Fibroblast of skin of scalp (primary cell): ENCODE measurements around the gene DNAJC5G.
"Not testable (repeated sequence)": the region's sequence is repeated elsewhere in the genome, so short reads cannot be mapped to it uniquely, and the experiment has no call there.

ENCODE experiments used
- DNase-seq: peaks from one replicate; pipeline ENCODE4 v3.0.0-alpha.2; 2013

The DNAJC5G gene

GRCh38 chr2:27281855-27282559 is 6.8 kb downstream of the DNAJC5G start, which contains the start of gene TRIM54:
Gene TRIM54, plus strand, starts transcription at chr2:27282429. Its CDS starts 303 bp downstream, at chr2:27282732.
- DNase-seq, result no peak

GRCh38 chr2:27282892-27283291 is 7.7 kb downstream of the DNAJC5G start:
- DNase-seq, result no peak

DNA sequence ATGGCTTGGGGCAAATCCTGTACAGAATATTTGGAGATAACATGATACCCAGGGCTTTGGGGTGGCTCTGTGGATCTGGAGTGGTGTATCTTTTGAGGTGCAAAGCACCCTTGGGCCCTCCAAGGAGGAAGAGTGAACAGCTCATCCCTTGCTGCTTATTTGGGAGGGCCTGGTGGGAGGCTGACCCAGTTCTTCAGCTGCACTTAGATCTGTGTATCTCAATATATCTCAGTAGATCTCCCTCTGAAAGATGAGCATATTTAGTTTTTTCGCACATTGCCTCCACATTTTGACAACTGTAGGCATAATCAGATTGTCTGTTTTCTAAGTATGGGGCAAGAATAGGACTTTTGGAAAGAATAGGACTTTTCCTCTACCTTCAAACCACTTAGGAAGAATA is 9.8 kb downstream of the DNAJC5G start:
- DNase-seq, result no peak

GRCh38 chr2:27285481-27285880 is 10.2 kb downstream of the DNAJC5G start:
- DNase-seq, result no peak

GRCh38 chr2:27288610-27289009 is 13.4 kb downstream of the DNAJC5G start:
- no peak for DNase-seq

GRCh38 chr2:27290549-27290948 is 15.3 kb downstream of the DNAJC5G start:
- no peak for DNase-seq

DNA sequence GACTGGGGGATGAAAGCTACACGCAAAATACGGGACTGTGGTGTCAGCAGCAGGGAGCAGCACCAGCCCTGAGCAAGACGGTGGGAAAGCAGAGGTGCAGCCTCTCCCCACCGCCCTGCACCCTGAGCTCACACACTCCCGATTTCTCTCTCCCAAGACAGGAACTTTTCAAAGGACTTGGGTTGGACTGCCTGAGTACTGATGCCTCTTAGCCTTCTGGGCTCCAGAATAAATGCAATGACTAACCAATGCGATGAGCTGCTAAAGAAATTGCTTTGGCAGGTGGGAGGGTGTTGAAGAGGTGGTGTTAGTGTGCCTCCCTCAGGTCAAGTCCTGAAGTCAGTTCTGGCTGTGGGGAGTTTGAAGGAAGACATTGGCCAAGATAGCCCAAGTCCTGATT is 16.6 kb downstream of the DNAJC5G start:
- DNase-seq, result no peak

- no peak for DNase-seq
These were observed 19.7 kb downstream of the DNAJC5G start for GRCh38 chr2:27294928-27295327.

DNA sequence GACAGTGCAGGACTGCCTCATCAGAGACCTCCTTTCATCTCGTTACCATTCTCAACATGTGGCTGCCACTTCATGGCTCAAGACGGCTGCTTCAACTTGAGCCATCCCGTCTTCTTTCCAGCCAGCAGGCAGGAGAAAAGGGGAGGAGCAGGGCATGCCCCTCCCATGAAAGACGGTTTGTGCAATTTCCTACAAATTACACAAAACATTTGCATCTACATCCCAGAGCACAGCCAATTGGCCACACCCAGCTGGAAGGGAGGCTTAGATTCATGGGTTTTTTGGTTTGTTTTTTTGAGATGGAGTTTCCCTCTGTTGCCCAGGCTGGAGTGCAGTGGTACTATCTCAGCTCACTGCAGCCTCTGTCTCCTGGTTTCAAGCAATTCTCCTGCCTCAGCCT is 21.2 kb downstream of the DNAJC5G start:
- DNase-seq, result no peak

DNA sequence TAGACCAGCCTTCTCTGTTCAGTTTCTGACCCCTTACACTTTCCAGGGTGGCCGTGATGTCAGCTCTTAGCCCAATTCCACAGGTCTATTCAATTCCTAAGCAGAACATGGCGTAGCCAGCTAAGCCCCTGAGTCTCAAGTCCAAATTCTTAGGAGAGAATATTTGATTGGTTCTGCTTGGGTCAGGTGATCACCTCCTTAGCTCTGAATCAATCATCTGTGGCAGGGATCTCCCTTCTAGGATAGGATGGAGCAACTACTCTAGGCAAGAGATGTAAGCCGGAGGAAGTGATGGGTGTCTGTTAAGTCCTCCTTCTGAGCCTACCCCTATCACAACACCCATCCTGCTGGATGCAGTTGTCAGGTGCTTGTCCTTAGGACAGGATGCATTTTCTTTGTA is 22.0 kb downstream of the DNAJC5G start:
- DNase-seq, result no peak

DNA sequence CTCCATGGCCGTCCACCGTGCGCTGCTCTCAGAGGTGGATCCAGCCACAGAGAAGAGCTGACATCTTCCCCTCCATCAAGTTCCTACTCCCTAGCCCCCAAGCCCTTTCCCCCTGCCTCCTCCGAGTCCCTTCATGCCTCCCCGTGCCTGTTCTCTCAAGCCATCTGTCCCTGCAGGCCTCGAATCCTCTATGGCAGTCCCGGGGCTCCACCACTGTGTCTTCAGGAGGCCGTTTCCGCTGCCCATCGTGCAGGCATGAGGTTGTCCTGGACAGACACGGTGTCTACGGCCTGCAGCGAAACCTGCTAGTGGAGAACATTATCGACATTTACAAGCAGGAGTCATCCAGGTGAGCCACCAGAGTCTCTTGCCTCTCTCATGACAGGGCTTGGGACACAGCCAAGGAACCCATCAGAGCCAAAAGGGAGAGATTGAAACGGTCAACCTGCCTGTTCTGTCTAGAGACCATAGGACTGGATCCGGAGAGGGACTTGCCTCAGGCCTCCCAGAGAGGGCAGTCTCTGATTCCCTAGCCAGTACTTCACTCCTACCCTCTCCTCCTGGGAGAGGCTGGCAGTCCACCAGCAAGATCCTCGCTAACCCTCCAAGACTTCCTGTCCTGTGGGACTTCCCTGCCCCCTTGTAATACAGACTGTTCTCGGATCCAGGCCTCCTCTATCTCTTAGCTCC is 23.3 kb downstream of the DNAJC5G start:
- peak; percentile 6 for DNase-seq

GRCh38 chr2:27300606-27301005 is 25.4 kb downstream of the DNAJC5G start:
- DNase-seq, result not testable (repeated sequence)

- DNase-seq, result peak; percentile 75
These were observed 28.1 kb downstream of the DNAJC5G start for GRCh38 chr2:27303093-27304025.

GRCh38 chr2:27304488-27305240 is 29.4 kb downstream of the DNAJC5G start:
- DNase-seq, result no peak

DNA sequence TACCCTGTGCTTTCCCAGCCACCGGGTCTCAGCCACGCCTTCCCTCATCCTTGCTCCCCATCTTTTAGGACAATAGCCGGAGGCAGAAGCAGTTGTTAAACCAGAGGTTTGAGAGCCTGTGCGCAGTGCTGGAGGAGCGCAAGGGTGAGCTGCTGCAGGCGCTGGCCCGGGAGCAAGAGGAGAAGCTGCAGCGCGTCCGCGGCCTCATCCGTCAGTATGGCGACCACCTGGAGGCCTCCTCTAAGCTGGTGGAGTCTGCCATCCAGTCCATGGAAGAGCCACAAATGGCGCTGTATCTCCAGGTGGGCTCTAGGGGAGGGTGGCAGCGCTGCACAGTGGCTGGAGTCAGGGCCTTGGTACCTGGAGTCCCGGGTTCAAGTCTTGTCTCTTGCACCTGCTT is 30.3 kb downstream of the DNAJC5G start:
- DNase-seq, result no peak

DNA sequence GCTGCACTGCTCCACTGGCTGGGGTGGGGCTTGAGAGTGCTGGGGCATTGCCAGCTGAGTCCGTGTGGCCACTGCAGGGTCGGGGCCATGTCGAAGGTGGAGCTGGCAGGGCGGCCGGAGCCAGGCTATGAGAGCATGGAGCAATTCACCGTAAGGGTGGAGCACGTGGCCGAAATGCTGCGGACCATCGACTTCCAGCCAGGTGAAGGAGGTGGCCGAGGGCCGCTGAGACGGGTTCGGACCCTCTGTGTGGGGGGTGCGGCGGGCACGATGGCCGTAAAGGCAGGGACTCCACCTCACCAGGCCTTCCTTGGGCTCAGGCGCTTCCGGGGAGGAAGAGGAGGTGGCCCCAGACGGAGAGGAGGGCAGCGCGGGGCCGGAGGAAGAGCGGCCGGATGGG is 30.9 kb downstream of the DNAJC5G start:
- no peak for DNase-seq

- peak; percentile 8 for DNase-seq
These were observed 31.5 kb downstream of the DNAJC5G start for GRCh38 chr2:27306573-27307286.

- no peak for DNase-seq
These were observed 32.0 kb downstream of the DNAJC5G start for GRCh38 chr2:27307287-27307544.

- DNase-seq, result peak; percentile 6
These were observed 32.5 kb downstream of the DNAJC5G start for GRCh38 chr2:27307545-27308358.

- peak; percentile 39 for DNase-seq
These were observed 33.2 kb downstream of the DNAJC5G start, which contains the start of gene UCN for GRCh38 chr2:27308359-27308881. Gene UCN, minus strand, starts transcription at chr2:27308445. Its CDS starts 550 bp downstream, at chr2:27307895.

DNA sequence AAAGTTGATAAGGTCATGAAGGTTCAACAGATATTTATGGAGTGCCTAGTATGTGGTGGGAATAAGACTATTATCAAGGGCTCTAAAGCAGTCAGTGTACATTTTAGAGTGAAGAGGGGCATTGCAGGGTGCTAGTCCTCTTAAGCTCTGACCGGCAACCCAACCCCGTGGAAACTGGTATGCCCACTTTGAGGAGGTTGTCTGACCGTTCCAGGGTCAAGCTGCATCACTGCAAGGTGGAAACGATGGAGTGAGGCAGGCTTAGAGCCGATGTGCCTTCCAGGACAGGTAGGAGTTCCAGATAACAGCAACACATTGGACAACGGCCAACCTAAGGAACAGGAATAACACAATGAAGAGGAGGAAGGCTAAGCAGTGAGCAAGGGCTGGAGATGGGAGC is 34.4 kb downstream of the DNAJC5G start:
- no peak for DNase-seq
